ENCODE results near the gene CENPN.

Gene CENPN

DNA sequence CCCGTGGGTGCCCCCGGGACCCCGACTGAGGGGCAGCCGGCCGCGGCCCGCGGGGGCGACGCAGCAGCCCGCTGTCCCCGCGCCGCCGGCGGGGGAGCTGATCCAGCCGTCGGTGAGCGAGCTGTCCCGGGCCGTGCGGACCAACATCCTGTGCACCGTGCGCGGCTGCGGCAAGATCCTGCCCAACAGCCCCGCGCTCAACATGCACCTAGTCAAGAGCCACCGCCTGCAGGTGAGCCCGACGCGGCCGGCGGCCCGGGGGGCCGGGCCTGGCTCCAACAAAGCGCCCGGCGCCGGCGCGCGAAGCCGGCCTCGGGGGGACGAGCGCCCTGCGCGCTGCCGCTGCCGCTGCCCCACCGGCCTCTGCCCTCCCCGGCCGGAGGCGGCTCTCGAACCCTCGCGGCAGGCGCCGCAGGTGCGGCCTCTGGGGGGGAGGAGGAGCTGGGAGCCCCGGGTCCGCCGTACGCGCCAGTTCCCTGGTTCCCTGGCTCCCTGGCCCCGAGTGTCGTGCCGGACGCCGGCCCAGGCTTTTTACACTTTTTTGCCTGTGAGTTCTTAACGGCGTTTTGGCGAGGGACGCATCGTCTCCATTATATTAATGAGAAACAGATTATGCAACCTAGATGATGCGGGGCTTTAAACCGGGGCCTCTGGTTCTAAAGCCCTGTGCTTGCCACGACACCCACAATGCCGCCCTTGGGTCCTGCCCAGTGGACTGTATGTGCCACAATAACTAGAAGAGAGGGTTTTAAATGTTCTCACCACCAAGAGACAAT is 29.1 kb downstream of the CENPN start:
- no peak for FAIRE-seq

- no peak for FAIRE-seq
Observed at GRCh38 chr16:81036751-81037350, 29.8 kb downstream of the CENPN start.

DNA sequence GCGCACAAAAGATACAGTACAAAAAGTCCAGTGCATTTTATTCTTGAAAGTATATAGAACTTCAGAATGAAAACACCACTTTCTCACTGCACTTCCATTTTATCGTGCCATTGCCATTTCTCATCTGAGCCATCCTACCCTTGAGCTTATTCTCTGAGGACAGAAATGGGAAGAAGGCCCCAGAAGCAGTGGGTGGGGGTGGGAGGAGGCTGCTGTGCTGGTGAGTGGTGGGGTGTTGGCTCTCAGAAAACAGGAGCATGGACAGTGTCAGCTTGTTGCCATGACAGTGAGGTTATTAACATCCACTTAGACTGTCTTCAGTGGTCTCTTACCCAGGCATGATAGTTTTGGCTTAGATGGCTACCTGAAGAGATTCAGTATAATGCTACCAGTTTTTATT is 33.1 kb downstream of the CENPN start:
- no peak for FAIRE-seq

GRCh38 chr16:81040842-81041241 is 33.8 kb downstream of the CENPN start:
- no peak for FAIRE-seq

DNA sequence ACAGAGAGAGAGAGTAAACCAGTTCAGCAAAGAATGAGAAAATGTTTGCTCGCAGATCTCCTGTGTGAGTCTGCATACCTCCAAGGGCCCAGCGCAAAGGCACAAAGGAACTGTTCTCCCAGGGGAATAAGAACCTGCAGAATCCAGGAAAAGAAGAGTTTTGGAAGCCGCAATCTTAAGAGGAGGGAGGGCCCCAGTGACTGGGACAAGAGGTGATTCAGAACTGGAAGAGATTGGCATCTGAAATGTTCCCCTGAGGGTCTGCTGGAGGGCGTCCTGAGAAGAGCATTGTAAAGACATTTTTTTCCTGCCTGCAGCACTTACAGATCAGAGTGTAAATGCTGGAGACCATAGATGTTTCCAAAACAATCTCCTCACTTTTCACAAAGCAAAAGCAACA is 34.7 kb downstream of the CENPN start:
- FAIRE-seq = no peak

GRCh38 chr16:81042821-81043220 is 35.8 kb downstream of the CENPN start:
- no peak for FAIRE-seq

GRCh38 chr16:81053761-81054160 is 46.7 kb downstream of the CENPN start:
- no peak for FAIRE-seq

GRCh38 chr16:81060576-81061306 is 53.7 kb downstream of the CENPN start:
- no peak for FAIRE-seq

- FAIRE-seq = no peak
Observed at GRCh38 chr16:81061307-81061640, 54.3 kb downstream of the CENPN start.

DNA sequence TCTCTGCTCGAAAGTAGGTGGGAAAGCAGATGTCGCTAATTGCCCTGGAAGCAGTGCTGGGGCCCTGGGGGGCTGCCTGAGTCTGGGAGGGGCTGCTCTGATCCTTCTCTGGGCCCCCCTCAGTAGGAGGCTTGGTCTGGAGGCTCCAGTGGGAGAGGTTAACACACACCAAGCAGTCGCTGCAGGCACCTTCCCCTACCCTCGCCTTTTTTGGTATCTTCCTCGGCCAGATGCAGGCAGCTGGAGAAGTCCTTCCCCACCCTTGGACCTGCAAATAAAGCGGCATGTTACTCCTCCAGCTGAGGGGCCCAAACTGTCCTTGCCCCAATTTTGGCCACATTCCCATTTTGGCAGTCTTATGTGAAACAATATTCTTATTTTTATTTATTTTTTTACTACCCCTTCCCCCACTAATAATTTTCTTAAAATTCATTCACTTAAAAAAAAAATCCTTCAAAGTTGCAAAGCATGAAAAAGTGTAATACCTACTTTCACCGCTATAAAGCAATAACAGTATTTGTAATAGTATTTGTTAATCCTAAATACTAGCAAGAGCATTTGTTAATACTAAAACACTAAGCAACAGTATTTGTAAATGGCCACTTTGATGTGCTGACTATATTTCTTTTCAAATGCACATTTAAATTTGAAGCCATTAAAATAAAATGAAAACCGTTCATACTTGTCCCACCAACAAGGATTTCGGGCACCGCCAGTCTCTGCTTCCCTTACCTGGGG is 55.0 kb downstream of the CENPN start:
- FAIRE-seq = no peak

DNA sequence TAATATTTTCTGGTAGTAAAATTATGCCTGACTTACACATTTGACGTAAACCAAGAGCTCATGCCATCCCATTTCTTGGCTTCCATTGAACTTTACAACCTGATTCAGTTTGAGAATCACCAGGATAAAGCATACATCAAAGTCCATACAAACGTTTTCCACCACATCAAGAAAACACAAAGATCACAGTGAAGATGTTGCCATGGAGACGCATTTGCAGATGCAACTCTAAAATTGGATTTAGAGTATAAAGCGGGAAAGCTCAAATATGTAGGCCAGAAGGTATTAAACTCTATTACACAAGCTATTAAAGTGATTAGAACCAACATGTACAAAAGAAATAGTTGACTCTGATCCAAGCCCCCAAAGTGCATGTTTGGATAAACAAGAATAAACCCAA is 59.7 kb downstream of the CENPN start:
- no peak for FAIRE-seq

- no peak for FAIRE-seq
Observed at GRCh38 chr16:81067166-81067565, 60.2 kb downstream of the CENPN start.

DNA sequence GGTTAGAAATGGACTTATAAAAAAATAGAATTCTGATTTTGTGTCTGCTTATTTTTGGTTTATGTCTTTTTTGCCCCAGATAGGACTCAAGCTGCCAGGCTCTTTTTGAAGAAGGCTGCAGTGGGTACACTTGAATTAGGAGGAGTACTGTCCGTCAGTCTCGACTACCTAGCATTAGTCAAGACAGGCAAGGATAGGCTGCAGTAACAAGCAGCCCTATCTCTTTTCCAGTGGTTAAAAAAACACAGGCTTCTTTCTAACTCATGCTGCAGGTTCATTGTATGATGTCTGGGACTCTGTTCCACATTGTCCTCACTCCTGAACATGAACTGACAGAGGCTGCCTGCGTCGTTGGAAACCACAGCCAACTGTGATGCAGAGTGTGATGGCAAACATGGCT is 62.0 kb downstream of the CENPN start:
- FAIRE-seq = no peak

DNA sequence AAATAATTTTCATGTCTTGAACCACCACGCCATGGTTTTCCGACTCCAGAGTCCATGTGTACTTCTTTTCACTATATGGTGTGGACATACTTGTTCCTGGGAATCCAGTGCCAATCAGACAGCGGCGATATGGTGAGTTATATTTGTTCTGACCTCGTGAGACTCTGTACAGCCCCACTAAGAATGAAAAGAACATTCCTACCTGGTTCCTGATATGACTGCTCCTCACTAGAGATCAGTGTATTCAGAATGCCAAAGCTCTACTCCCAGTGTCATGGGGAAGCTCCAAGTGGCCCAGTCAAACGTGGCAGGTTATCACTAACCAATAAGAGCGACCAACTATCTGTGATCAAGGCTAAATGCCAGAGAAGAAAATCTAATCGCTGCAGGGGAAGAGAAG is 64.0 kb downstream of the CENPN start:
- FAIRE-seq = no peak

- no peak for FAIRE-seq
Observed at GRCh38 chr16:81071805-81072204, 64.8 kb downstream of the CENPN start.

DNA sequence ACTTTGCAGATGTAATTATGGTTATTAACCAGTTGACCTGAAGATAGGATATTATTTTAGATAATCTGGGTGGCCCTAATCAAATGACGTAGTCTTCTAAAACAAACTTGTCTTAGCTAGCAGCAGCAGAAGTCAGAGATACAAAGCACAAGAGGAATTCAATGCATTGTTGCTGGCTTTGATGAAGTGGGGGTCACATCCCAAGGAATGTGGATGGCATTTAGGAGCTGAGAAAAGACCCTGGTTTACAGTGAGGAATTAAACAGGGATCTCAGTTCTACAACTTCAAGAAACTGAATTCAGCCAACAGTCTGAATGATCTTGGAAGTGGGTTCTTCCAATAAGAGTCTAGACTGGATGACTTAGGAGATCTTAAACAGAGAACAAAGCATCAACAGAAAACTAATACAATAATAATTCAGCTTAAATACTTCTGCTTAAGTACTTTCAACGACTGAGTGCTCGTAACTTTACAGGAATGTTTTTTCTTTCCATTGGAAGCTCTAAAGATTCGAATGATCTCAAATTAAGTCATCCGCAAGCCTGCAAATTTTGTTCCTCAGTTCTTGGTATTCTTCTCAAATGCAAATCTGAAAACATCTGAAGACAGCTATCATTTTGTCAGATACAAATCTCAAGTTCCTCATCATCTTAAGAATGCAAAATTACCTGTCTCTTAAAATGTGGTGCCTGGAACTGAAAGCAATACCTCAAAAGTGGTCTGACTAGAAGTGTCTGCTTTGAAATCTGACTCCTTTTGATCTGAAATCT is 66.7 kb downstream of the CENPN start:
- FAIRE-seq = no peak

DNA sequence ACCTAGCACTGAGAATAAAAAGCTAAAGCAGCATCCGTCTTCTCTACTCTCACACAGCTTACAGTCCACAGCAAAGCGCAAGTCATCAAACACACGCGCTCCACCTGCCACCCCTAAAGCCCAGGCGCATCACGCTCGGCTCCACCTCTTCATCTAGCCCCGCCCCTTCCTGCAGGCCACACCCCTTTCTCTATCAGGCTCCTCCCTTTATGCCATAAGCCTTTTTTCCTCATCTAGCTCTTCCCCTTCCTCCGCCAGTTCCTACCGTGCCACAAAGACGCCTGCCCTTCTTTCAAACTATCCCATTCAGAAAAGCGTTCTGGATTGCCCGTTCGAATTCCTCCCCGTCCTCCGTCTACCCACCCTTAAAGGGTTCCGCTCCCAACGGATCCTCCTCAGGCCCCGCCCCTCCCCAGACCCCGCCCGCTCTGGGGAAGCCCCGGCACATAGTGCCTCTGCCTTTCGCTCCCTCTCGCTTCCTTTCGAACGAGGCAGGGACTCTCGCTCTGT is 69.6 kb downstream of the CENPN start:
- FAIRE-seq = no peak

GRCh38 chr16:81077076-81077940 is 70.3 kb downstream of the CENPN start, which contains the start of gene C16orf46:
Gene C16orf46, minus strand, starts transcription at chr16:81077238. Its CDS starts 13,283 bp downstream, at chr16:81063955.
- no peak for FAIRE-seq

- no peak for FAIRE-seq
Observed at GRCh38 chr16:81080233-81080632, 73.2 kb downstream of the CENPN start.

- no peak for FAIRE-seq
Observed at GRCh38 chr16:81081014-81081413, 74.0 kb downstream of the CENPN start.

All from TTC549 (cell line).